GM19397 (cell line): ENCODE measurements around the gene DONSON.
"Not testable (repeated sequence)": the region's sequence is repeated elsewhere in the genome, so short reads cannot be mapped to it uniquely, and the experiment has no call there.

Source experiments
- ATAC-seq: cut with Tn5 transposase; IDR thresholded peaks from one replicate; pipeline ENCODE4 v1.9.1; 2021; ENCODE audit warnings: mild to moderate bottlenecking, moderate library complexity; ENCODE audit not compliant: unreplicated experiment

The DONSON gene, protein sequence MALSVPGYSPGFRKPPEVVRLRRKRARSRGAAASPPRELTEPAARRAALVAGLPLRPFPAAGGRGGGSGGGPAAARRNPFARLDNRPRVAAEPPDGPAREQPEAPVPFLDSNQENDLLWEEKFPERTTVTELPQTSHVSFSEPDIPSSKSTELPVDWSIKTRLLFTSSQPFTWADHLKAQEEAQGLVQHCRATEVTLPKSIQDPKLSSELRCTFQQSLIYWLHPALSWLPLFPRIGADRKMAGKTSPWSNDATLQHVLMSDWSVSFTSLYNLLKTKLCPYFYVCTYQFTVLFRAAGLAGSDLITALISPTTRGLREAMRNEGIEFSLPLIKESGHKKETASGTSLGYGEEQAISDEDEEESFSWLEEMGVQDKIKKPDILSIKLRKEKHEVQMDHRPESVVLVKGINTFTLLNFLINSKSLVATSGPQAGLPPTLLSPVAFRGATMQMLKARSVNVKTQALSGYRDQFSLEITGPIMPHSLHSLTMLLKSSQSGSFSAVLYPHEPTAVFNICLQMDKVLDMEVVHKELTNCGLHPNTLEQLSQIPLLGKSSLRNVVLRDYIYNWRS

DNA sequence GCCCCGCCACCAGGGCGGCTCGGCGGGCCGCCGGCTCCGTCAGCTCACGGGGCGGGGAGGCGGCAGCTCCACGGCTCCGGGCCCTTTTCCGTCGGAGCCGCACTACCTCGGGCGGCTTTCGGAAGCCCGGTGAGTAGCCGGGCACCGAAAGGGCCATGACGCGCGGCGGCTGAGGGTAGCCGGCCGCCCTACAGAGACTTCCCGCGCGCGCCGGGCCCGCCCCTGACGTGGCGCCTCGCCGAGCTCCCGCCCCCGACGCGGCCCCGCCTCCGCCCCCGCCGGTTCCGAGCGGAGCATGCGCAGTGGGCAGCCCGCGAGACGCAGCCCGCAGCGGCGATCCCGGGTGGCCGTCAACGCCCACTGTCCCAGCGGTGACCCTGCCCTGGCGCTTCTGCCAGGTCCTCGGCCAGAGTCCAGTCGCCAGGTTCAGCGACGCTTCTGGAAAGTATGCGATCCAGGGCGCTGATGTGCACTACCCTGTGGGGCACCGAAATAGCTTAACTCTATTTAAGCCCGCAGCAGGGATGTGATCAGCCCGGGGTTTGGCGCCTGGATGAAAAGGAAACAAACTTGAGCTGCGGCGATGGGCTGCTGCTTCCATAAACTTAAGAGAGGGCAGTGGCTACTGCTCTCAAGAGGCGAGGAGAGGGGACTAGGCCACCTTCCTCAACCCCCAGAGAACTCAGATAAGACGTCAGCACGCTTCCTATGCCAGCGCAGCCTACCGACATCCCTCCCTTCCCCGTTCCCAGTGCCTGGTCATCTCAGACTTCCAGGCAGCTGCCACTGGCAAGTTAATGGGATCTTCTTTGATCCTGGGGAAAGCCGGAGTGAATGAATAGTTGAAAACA, at the start of gene DONSON:
DONSON (minus strand) TSS at position 200 of the 851 bp plus-strand sequence; CDS start at position 157, 43 bp downstream.
- peak; percentile 88 for ATAC-seq

DNA sequence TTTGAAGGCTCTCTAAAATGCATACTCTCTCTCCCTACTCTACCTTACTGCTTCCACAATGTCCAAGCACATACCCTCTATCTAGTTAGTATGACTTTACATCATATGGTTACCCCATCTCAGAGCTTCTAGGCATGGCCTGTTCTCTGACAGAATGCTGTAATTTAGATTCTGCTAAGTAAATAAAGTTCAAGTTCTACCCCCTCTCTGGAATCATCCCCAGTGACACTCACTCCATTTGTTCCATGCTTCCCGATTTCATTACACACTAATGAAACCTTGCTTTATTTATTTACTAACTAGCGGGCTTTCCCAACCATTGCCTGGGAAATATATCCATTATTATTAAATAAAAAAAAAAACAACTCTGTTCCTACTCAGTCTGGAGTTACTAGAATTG, 45.8 kb upstream of the DONSON start:
- ATAC-seq, result no peak

DNA sequence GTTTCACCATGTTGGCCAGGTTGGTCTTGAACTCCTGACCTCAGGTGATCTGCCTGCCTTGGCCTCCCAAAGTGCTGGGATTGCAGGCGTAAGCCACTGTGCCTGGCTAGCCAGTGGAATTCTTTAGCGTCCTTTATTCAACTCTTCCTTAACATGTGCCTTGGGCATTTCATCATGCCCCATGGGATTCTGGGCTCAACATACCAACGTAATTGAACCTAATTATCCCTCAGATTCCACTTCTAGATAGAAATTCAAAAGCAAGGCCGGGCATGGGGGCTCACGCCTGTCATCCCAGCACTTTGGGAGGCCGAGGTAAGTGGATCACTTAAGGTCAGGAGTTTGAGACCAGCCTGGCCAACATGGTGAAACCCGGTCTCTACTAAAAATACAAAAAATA, 37.7 kb upstream of the DONSON start:
- ATAC-seq, result not testable (repeated sequence)

DNA sequence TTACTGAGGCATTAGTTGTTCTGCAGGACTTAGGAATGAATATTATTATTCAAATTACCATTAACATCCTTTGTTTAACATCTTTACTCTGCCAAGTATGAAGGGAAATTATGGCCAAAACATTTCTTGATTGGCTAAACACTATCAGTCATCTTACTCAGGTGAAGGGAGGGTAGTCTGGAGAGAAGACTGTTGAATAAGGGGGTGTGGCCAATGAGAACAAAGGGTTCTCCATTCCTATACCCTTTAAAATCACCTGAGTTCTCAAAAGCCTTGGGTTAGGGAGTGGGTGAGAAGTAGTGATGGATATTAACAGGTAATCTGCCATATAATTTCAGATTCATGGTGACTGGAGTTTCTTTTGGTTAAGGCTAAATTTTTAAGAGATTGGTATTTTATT, 33.8 kb upstream of the DONSON start:
- ATAC-seq, result no peak

DNA sequence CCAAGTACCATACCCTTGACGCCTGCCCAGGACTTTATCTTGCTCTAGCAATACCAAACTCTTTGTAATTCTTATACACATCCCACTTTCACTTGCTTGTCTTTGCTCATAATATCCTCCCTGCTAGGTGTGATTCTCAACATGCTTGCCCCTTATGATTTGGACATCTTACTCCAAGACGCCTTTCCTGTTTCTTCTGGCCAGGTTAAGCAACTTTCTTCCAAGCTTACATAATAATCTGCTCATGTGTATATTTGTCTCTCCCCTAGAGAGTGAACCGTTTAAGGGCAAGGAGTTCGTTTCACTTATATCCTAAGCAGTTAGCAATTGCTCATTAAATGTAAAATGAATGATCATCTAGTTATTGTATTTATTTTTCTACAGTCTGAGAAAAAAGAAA, 31.2 kb upstream of the DONSON start:
- ATAC-seq, result no peak

DNA sequence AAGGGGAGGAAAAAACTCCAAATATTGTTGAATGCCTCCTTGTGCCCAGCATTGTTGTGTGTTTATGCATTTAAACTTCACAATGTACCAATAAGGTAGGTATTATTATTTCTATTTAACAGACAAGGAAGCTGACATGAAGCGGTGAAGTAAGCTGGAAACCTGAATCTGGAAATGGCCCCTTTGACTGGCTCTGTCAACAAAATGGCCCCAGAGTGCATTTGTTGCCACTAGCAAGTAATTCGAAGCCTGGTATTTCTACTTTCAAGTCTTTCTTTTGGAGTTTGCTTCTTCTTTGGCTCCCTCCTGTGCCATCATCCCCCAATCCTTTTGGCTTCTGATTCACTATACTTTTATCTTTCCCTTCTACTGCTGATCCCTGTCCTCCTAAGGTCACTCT, 29.9 kb upstream of the DONSON start:
- ATAC-seq, result no peak

DNA sequence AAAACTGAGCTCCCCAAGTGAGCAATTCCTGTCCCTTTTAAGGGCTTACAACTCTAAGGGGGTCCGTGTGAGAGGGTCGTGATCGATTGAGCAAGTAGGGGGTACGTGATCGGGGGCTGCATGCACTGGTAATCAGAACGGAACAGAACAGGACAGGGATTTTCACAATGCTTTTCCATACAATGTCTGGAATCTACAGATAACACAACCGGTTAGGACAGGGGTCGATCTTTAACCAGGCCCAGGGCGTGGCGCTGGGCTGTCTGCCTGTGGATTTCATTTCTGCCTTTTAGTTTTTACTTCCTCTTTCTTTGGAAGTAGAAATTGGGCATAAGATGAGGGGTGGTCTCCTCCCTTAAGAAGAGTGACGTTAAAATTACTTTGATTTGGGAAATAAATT, 29.1 kb upstream of the DONSON start:
- ATAC-seq, result not testable (repeated sequence)

DNA sequence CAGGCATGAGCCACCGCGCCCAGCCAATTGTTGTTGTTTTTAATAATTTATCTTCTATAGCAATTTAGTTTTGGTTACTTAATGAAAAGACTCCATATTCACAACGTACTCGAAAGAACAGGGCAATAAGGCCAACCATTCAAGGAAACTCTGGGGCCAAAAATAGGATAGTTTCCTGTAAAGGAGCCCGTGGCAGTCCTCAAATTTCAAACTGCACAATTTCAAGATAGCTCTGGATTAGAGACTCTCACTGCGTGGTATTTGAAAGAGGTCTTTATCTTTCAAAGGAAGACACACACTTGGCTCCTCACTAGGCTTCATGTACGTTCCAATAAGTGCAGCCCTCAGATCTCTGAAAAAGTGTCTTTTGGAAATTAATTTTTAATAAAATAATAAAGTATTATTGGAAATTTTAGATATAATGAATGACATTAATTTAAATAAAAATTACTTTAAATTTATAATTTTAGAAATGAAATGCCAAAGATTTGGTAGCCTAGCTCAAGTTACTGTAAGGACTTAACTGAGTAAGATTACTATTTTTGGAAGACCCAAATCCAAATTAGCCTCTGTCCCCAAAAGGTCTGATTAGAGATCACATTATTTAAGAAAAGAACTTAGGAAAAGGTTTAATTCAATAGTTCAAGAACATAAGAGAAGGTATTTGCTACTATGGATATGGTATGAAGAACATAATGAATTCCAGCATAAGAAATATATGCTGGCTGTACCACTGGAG, 22.7 kb upstream of the DONSON start:
- ATAC-seq, result no peak

DNA sequence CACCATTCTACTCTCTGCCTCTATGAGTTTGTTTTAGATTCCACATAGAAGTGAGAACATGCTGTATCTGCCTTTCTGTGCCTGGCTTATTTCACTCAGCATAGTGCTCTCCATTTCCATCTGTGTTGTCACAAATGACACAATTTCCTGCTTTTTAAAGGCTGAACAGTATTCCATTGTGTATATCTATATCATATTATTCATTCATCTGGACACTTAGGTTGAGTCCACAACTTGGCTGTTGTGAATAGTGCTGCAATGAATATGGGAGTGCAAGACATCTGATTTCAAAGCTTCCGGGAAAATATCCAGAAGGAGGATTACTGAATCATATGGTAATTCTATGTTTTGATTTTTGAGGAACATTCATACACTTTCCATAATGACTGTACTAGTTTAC, 20.1 kb upstream of the DONSON start:
- no peak for ATAC-seq

DNA sequence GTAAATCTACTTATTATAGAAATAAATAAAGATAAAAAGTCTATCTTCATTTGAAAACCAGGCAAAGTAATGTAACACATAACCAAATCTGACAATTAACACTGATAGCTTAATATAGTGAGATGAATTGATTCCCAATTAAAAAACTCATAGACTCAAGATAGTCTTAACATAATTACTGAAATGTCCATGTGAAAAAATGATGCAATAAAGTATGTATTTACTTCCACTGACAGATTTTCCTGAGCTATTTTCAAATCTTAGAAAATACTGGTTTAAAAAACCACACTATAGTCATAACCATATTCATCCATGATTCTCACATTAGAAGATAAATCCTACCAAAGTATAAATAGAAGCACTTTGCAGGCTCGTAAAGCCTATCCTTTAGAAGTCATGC, 9.6 kb upstream of the DONSON start:
- no peak for ATAC-seq

DNA sequence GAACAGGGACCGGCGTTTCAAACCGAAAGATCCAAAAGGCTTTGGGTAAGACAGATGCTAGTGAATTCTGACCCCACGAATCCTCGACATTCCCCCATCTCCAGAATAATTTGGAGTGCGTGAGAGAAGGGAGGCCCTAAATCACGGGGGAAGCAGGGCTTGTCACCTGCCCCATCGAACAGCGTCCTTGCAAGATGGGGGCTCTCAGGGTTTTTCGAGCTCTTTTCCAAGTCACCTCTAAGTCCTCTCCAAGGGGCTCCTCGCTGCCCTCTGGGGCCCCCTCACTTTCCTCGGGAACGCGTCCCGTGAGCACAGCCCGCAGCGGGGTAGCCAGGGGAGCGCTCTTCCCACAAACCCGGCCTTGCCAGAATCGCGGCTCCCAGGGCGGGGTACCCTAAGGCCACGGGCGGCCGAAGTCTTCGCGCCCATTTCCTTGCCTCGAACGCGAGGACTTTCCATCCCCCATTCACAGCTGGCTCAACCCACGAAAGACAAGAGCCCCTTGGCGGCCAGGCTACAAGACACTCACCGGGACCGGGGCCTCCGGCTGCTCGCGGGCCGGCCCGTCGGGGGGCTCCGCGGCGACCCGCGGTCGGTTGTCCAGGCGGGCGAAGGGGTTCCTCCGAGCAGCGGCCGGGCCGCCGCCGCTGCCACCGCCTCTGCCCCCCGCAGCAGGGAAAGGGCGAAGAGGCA, 546 bp downstream of the DONSON start:
- peak; percentile 50 for ATAC-seq

DNA sequence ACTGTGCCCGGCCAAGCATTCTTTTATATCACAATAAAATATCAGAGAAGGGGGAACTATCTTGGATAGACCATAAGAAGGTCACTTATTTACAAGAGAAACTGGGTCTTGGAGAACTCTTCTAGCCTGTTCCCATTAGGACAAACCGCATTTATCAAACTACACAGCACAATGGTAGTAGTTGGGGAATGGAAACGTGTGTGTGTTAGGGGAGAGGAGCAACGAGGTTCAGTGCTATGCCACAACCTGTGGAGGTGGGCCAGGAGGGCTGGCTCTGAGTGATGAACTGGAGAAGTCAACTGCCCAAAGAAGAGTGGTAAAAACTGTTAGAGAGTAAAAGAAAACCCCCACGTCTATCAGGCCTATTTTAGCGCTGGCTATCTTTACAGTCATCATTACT, 1.6 kb downstream of the DONSON start:
- no peak for ATAC-seq

DNA sequence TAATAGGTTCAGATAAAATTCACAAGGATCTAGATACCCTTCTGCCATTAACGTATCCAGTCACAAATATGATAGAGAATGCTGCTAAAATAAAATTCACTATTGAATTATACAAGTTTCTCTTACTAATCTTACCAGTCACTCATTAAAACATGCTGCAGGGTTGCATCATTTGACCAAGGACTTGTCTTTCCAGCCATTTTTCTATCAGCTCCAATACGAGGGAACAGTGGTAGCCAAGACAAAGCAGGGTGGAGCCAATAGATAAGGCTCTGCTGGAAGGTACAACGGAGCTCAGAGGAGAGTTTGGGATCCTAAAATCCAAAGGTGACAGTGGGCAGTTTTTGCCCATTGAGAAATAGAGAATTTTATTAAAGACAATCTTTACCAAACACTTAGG, 4.0 kb downstream of the DONSON start:
- ATAC-seq, result no peak

DNA sequence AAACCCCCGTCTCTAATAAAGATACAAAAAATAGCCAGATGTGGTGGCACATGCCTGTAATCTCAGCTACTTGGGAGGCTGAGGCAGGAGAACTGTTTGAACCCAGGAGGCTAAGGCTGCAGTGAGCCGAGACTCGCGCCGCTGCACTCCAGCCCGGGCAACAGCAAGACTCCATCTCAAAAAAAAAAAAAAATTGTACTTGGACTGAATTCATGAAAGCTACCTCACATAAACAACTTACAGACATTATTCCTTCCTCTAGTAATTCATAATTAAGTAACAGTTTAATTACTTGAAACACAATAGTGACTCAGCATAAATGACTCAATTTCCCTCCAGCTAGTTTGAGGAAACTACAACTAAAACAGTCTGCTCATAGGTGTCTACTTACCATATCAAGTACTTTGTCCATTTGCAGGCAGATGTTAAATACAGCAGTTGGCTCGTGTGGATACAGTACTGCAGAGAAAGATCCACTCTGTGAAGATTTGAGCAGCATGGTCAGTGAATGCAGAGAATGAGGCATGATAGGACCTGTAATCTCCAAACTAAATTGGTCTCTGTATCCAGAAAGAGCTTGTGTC, 9.4 kb downstream of the DONSON start:
- no peak for ATAC-seq

DNA sequence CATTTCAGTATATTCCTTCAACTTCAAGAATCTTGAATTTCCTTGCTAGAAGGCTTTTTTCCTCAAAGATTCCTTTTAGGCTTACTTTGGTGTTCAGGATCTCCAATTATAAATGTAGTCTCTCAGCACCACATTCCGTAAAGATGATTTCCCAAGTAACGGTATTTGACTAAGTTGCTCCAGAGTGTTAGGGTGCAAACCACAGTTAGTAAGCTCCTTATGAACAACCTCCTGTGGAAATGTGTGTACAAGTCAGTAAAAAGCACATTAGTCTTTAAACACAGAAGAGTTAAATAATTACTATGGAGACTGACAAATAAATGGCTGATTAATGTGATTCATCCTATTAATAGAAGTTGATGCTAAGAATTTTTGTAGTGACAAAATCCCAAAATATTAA, 10.3 kb downstream of the DONSON start:
- ATAC-seq, result no peak

DNA sequence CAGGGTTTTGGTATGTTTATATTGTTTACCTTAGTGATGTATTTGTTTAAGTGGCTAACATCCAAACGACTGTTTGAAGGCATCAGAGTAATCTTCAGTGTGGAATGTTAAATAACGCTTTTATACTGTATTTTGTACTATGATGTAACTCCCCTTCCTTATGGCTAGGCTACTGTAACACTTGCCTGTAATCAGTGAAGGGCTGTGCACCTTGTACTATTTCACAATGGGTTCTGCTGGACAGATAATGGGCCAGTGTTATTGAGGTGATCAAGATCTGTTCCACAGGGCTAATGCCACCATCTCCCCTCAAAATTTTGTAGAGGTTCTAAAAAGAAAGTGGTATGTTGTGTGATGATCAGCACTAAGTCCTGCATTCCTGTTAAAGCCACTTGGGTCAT, 11.7 kb downstream of the DONSON start:
- ATAC-seq, result not testable (repeated sequence)

DNA sequence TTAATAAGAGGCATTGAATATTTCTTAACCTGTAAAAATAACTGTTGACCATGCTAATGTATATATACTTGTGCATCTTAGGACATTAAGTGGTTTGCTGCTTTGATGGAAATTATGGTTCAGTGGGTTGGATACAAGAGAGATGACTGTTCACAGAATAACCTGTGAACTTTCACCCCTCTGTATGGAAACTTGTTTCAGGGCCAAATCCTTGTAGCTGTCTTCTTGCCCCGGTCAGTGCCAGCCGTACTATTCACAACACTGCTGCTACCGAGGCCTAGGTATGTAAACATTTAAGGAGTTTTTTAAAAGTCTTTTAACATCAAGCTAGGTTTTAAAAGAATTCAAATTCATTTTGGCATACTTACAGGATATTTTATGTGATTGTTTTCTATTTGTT, 16.1 kb downstream of the DONSON start:
- ATAC-seq, result no peak

DNA sequence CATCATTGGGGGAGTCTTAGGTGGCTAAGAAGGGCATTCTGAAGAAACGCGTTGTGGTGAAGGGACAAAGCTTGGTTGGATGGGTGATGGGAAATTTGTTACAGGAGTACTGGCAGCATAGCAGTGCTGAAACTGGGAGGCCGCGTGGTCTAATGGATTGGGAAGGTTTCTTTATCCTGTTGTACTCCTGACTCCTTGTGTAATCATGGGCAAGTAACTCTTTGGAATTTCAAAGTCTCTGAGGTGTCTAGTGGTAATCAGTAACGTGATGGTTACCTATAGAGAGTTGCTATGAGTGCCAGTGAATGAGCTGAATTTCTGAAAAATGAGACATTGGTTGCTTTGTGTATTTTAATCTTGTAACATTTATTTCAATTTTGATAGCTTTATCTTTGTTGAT, 18.5 kb downstream of the DONSON start:
- ATAC-seq, result no peak

DNA sequence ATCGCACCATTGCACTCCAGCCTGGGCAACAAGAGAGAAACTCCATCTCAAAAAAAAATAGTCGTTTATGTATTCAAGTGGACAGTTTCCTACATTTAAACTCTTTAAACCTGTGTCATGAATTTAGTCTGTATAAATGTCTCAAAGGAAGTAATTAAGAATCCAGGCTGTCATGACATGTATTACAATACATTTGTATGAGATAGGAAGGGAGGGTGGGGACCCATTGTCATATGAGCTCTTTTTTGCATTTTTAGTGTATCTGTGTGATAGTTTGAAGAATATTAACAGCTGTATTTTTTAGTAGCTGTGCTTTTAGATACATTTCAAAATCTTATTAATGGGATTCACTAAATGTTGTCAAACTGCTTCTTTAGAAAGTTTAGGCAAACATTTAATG, 20.0 kb downstream of the DONSON start:
- no peak for ATAC-seq

DNA sequence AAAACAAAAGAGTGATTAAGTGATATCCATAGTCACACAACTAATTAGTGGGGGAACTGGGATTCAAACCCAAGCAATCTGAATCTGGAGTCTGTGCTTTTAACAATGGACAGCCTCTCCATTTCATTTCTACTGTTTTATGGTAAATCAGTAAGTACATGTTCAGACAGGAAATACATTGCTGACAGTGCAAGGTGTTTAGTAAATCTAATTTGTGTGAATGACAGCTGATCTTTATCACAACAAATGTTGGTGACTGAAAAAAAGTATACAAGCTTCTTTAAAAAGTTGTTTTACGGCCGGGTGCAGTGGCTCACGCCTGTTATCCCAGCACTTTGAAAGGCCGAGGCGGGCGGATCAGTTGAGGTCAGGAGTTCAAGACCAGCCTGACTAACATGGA, 20.6 kb downstream of the DONSON start:
- ATAC-seq, result no peak
